Measurements from ENCODE around the gene CYP24A1.

CYP24A1 gene

GRCh38 chr20:54201268-54201846 is 27.6 kb upstream of the CYP24A1 start:
- no peak for DNase-seq

- no peak for DNase-seq
These were observed 26.9 kb upstream of the CYP24A1 start for GRCh38 chr20:54200487-54201267.

- peak; percentile 85 for DNase-seq
These were observed 26.0 kb upstream of the CYP24A1 start for GRCh38 chr20:54199721-54200176.

- no peak for DNase-seq
These were observed 25.5 kb upstream of the CYP24A1 start for GRCh38 chr20:54199283-54199682.

- no peak for DNase-seq
These were observed 24.1 kb upstream of the CYP24A1 start for GRCh38 chr20:54197621-54198604.

- DNase-seq: no peak
These were observed 22.0 kb upstream of the CYP24A1 start for GRCh38 chr20:54195483-54196472.

- DNase-seq: no peak
These were observed 21.1 kb upstream of the CYP24A1 start for GRCh38 chr20:54194724-54195438.

- DNase-seq: no peak
These were observed 20.0 kb upstream of the CYP24A1 start for GRCh38 chr20:54193817-54194216.

- no peak for DNase-seq
These were observed 16.4 kb upstream of the CYP24A1 start for GRCh38 chr20:54190217-54190616.

- DNase-seq: no peak
These were observed 15.8 kb upstream of the CYP24A1 start for GRCh38 chr20:54189630-54190029.

GRCh38 chr20:54188132-54188849 is 14.5 kb upstream of the CYP24A1 start:
- DNase-seq: no peak

GRCh38 chr20:54184904-54185626 is 11.3 kb upstream of the CYP24A1 start:
- no peak for DNase-seq

- DNase-seq: no peak
These were observed 10.3 kb upstream of the CYP24A1 start for GRCh38 chr20:54184071-54184470.

- DNase-seq: no peak
These were observed 7.1 kb upstream of the CYP24A1 start for GRCh38 chr20:54180931-54181330.

GRCh38 chr20:54179946-54180345 is 6.2 kb upstream of the CYP24A1 start:
- DNase-seq: no peak

GRCh38 chr20:54178256-54178655 is 4.5 kb upstream of the CYP24A1 start:
- no peak for DNase-seq

GRCh38 chr20:54177378-54177777 is 3.6 kb upstream of the CYP24A1 start:
- no peak for DNase-seq

GRCh38 chr20:54176610-54177009 is 2.8 kb upstream of the CYP24A1 start:
- DNase-seq: no peak

- DNase-seq: no peak
These were observed 830 bp upstream of the CYP24A1 start for GRCh38 chr20:54174457-54175175.
